ENCODE results near the gene DCP2.

DCP2 gene

GRCh38 chr5:113065626-113066025 lies 89.0 kb downstream of the DCP2 start:
- H3K27me3 ChIP-seq (ENCODE audit: low read length): no peaks in the 10 kb centered on the region
- no peaks in the 10 kb centered on the region for H3K36me3 ChIP-seq (ENCODE audit: low read length)
- H3K79me2 ChIP-seq (ENCODE audit: insufficient read depth, low read length): no peaks in the 10 kb centered on the region
- H4K20me1 ChIP-seq (ENCODE audit: low read depth, low read length): no peaks in the 10 kb centered on the region
- H3K9me2 ChIP-seq (replicated peaks; ENCODE audit: insufficient read depth, low read length): no peaks in the 10 kb centered on the region
- H3K4me3 ChIP-seq (ENCODE audit: insufficient read depth, low read length, poor library complexity, severe bottlenecking): no peak overlapping the region
- TF ChIP-seq EZH2phosphoT487 (conservative IDR thresholded peaks at IDR 0.05; ENCODE audit: low read length) (no peak), CTCF (IDR thresholded peaks at IDR 0.05; ENCODE audit: insufficient read depth, low read length, poor library complexity, severe bottlenecking) (no peak)
- H3K9ac ChIP-seq (ENCODE audit: low read length): no peak overlapping the region
- H2AFZ ChIP-seq (ENCODE audit: low read depth, low read length, severe bottlenecking): no peak overlapping the region
- no peaks in the 10 kb centered on the region for H3K9me3 ChIP-seq (ENCODE audit: insufficient read depth, low read length)
- no peak overlapping the region for H3K4me2 ChIP-seq (ENCODE audit: low read depth, low read length, poor library complexity, severe bottlenecking)
- H3K27ac ChIP-seq (ENCODE audit: low read depth, low read length): no peak overlapping the region
- no peaks in the 10 kb centered on the region for H3F3A ChIP-seq (ENCODE audit: insufficient read depth)

- Histone ChIP-seq H3K4me2 (ENCODE audit: low read depth, low read length, poor library complexity, severe bottlenecking) (no peak overlapping the region), H2AFZ (ENCODE audit: low read depth, low read length, severe bottlenecking) (no peak overlapping the region), H3K36me3 (ENCODE audit: low read length) (no peaks in the 10 kb centered on the region), H3K9ac (ENCODE audit: low read length) (no peak overlapping the region), H3F3A (ENCODE audit: insufficient read depth) (no peaks in the 10 kb centered on the region), H3K79me2 (ENCODE audit: insufficient read depth, low read length) (no peaks in the 10 kb centered on the region), H3K4me3 (ENCODE audit: insufficient read depth, low read length, poor library complexity, severe bottlenecking) (no peak overlapping the region), H4K20me1 (ENCODE audit: low read depth, low read length) (no peaks in the 10 kb centered on the region), H3K9me2 (replicated peaks; ENCODE audit: insufficient read depth, low read length) (no peaks in the 10 kb centered on the region), H3K9me3 (ENCODE audit: insufficient read depth, low read length) (no peaks in the 10 kb centered on the region), H3K27me3 (ENCODE audit: low read length) (no peaks in the 10 kb centered on the region), H3K27ac (ENCODE audit: low read depth, low read length) (no peak overlapping the region)
- TF ChIP-seq CTCF (IDR thresholded peaks at IDR 0.05; ENCODE audit: insufficient read depth, low read length, poor library complexity, severe bottlenecking) (no peak), EZH2phosphoT487 (conservative IDR thresholded peaks at IDR 0.05; ENCODE audit: low read length) (no peak)
Measured at GRCh38 chr5:113067635-113068344, 91.2 kb downstream of the DCP2 start.

GRCh38 chr5:113068559-113068958 lies 92.0 kb downstream of the DCP2 start:
- Histone ChIP-seq H2AFZ (ENCODE audit: low read depth, low read length, severe bottlenecking) (no peak overlapping the region), H3K9ac (ENCODE audit: low read length) (no peak overlapping the region), H3K27me3 (ENCODE audit: low read length) (no peaks in the 10 kb centered on the region), H3K36me3 (ENCODE audit: low read length) (no peaks in the 10 kb centered on the region), H4K20me1 (ENCODE audit: low read depth, low read length) (no peaks in the 10 kb centered on the region), H3K4me3 (ENCODE audit: insufficient read depth, low read length, poor library complexity, severe bottlenecking) (no peak overlapping the region), H3K4me2 (ENCODE audit: low read depth, low read length, poor library complexity, severe bottlenecking) (no peak overlapping the region), H3K27ac (ENCODE audit: low read depth, low read length) (no peak overlapping the region), H3K79me2 (ENCODE audit: insufficient read depth, low read length) (no peaks in the 10 kb centered on the region), H3K9me3 (ENCODE audit: insufficient read depth, low read length) (no peaks in the 10 kb centered on the region), H3K9me2 (replicated peaks; ENCODE audit: insufficient read depth, low read length) (no peaks in the 10 kb centered on the region), H3F3A (ENCODE audit: insufficient read depth) (no peaks in the 10 kb centered on the region)
- no peak for TF ChIP-seq EZH2phosphoT487 (conservative IDR thresholded peaks at IDR 0.05; ENCODE audit: low read length)
- no peak for TF ChIP-seq CTCF (IDR thresholded peaks at IDR 0.05; ENCODE audit: insufficient read depth, low read length, poor library complexity, severe bottlenecking)

Data from SU-DHL-6 (cell line).